WTC11 (cell line): ENCODE results near the gene DAPK1.

ENCODE experiments used
- ESRRA ChIP-seq: sonication (generic); formaldehyde crosslinking; IDR thresholded peaks from 2 replicates; pipeline ENCODE4 v1.8.1; 2022; ENCODE audit warnings: mild to moderate bottlenecking, missing genetic modification reagents, borderline replicate concordance
- TCF7 ChIP-seq: sonication (generic); formaldehyde crosslinking; IDR thresholded peaks from 2 replicates; pipeline ENCODE4 v1.8.0; 2022; ENCODE audit warnings: mild to moderate bottlenecking, low read depth, missing genetic modification reagents, moderate library complexity
- ZNF263 ChIP-seq: sonication (generic); formaldehyde crosslinking; IDR thresholded peaks from 2 replicates; pipeline ENCODE4 v1.8.1; 2022; ENCODE audit warnings: low read depth, mild to moderate bottlenecking, moderate library complexity, missing genetic modification reagents
- ZNF396 ChIP-seq: fragments of 250-450 bp; sonication (Bioruptor Pico); IDR thresholded peaks from 2 replicates; pipeline ENCODE4 v1.8.0; 2021; ENCODE audit warnings: mild to moderate bottlenecking, moderate library complexity, borderline replicate concordance
- TF ChIP-seq, protein P1 (sequence below): sonication (generic); formaldehyde crosslinking; IDR thresholded peaks from 2 replicates; pipeline ENCODE4 v1.8.1; 2023; ENCODE audit warnings: mild to moderate bottlenecking, missing genetic modification reagents, moderate library complexity

GRCh38 chr9:87464110-87464991, 33.3 kb upstream of the DAPK1 start:
- TF ChIP-seq ESRRA (CRISPR knock-in tag): no peak
- no peak for TF ChIP-seq ZNF263 (CRISPR knock-in tag)
- no peak for TF ChIP-seq ZNF396 (CRISPR knock-in tag)
- no peak for TF ChIP-seq TCF7 (CRISPR knock-in tag)
- TF ChIP-seq, protein P1, sequence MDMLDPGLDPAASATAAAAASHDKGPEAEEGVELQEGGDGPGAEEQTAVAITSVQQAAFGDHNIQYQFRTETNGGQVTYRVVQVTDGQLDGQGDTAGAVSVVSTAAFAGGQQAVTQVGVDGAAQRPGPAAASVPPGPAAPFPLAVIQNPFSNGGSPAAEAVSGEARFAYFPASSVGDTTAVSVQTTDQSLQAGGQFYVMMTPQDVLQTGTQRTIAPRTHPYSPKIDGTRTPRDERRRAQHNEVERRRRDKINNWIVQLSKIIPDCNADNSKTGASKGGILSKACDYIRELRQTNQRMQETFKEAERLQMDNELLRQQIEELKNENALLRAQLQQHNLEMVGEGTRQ: no peak
